Measurements from ENCODE around the gene CPPED1. TPM values are rescaled to one million over a fixed set of nuclear protein-coding genes. Genes with fewer than 3 reads are reported as not detected.

CPPED1 gene
- total RNA-seq, 1 donor from 2014 or later, result 13.2 TPM

DNA sequence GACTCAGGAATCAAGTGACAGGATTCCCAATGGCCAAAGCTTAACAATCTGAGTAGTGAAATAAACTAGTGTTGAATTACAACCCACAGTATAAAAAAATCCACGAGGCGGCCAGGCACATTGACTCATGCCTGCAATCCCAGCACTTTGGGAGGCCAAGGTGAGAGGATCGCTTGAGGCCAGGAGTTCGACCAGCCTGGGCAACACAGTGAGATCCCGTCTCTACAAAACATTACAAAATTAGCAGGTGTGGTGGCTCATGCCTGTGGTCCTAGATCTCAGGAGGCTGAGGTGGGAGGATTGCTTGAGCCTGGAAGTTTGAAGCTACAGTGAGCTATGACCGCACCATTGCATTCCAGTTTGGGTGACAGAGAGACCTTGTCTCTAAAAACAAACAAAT, 133.8 kb downstream of the CPPED1 start:
- no peak overlapping the region for H3K4me3 Mint-ChIP-seq (ENCODE audit: low read depth)
- no peak for TF ChIP-seq CTCF (IDR thresholded peaks at IDR 0.05; ENCODE audit: unreplicated experiment)
- DNase-seq (ENCODE audit: low spot score, unreplicated experiment), result no peak
- H3K4me1 Mint-ChIP-seq (ENCODE audit: low read depth), result peaks cover under 1% of the 10 kb centered on the region
- H3K27me3 Mint-ChIP-seq, result no peaks in the 10 kb centered on the region
- peaks cover 19% of the 10 kb centered on the region for H3K9me3 Mint-ChIP-seq (ENCODE audit: low read depth)
- peaks cover 7% of the 10 kb centered on the region for H3K36me3 Mint-ChIP-seq (ENCODE audit: insufficient read depth)
- no peak overlapping the region for H3K27ac Mint-ChIP-seq

DNA sequence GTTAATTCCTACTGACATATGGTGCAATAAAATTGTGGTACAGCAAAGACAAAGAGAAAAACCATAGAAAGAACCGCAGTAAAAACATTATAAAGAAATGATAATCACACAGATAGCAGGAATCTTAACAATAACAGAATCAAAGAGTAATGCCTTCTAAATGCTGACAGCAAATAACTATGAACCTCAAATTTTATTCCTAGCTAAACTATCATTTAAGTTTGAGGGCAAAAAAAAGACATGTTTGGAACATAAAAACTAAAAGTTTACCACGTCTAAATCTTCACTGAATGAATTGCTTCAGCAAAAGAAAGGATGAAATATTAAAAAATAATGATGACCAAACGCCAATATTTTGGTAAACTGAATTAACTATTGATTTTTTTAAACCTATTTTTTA, 135.8 kb downstream of the CPPED1 start:
- H3K4me3 Mint-ChIP-seq (ENCODE audit: low read depth), result no peak overlapping the region
- no peak for TF ChIP-seq CTCF (IDR thresholded peaks at IDR 0.05; ENCODE audit: unreplicated experiment)
- no peak overlapping the region for H3K27ac Mint-ChIP-seq
- H3K4me1 Mint-ChIP-seq (ENCODE audit: low read depth), result no peaks in the 10 kb centered on the region
- H3K9me3 Mint-ChIP-seq (ENCODE audit: low read depth), result peaks cover 19% of the 10 kb centered on the region
- peaks cover 8% of the 10 kb centered on the region for H3K36me3 Mint-ChIP-seq (ENCODE audit: insufficient read depth)
- DNase-seq (ENCODE audit: low spot score, unreplicated experiment), result no peak
- H3K27me3 Mint-ChIP-seq, result no peaks in the 10 kb centered on the region

- no peak for DNase-seq (ENCODE audit: low spot score, unreplicated experiment)
- Mint-ChIP-seq H3K36me3 (ENCODE audit: insufficient read depth) (peaks cover 8% of the 10 kb centered on the region), H3K27me3 (no peaks in the 10 kb centered on the region), H3K9me3 (ENCODE audit: low read depth) (peaks cover 18% of the 10 kb centered on the region), H3K4me3 (ENCODE audit: low read depth) (no peak overlapping the region), H3K27ac (no peak overlapping the region), H3K4me1 (ENCODE audit: low read depth) (no peaks in the 10 kb centered on the region)
- TF ChIP-seq CTCF (IDR thresholded peaks at IDR 0.05; ENCODE audit: unreplicated experiment), result no peak
Observed at GRCh38 chr16:12664164-12664733, 139.4 kb downstream of the CPPED1 start.

- no peak overlapping the region for H3K27ac Mint-ChIP-seq
- H3K36me3 Mint-ChIP-seq (ENCODE audit: insufficient read depth), result peaks cover 3% of the 10 kb centered on the region
- H3K4me3 Mint-ChIP-seq (ENCODE audit: low read depth), result no peak overlapping the region
- no peaks in the 10 kb centered on the region for H3K27me3 Mint-ChIP-seq
- DNase-seq (ENCODE audit: low spot score, unreplicated experiment), result peak; percentile 79
- H3K9me3 Mint-ChIP-seq (ENCODE audit: low read depth), result peaks cover 4% of the 10 kb centered on the region
- no peak for TF ChIP-seq CTCF (IDR thresholded peaks at IDR 0.05; ENCODE audit: unreplicated experiment)
- H3K4me1 Mint-ChIP-seq (ENCODE audit: low read depth), result no peaks in the 10 kb centered on the region
Observed at GRCh38 chr16:12661656-12662172, 142.0 kb downstream of the CPPED1 start.

- no peak for TF ChIP-seq CTCF (IDR thresholded peaks at IDR 0.05; ENCODE audit: unreplicated experiment)
- Mint-ChIP-seq H3K4me1 (ENCODE audit: low read depth) (no peaks in the 10 kb centered on the region), H3K36me3 (ENCODE audit: insufficient read depth) (peaks cover 3% of the 10 kb centered on the region), H3K9me3 (ENCODE audit: low read depth) (peaks cover 4% of the 10 kb centered on the region), H3K27me3 (no peaks in the 10 kb centered on the region), H3K4me3 (ENCODE audit: low read depth) (no peak overlapping the region), H3K27ac (no peak overlapping the region)
- no peak for DNase-seq (ENCODE audit: low spot score, unreplicated experiment)
Observed at GRCh38 chr16:12659871-12660270, 143.8 kb downstream of the CPPED1 start.

Measured in progenitor cell of endocrine pancreas (in vitro differentiated cells).